ENCODE measurements around the gene PGAP2. TPM values are rescaled to one million over a fixed set of nuclear protein-coding genes. Genes with fewer than 3 reads are reported as not detected.

The PGAP2 gene
- total RNA-seq, 1 experiment from 2014 or later = 35.2 TPM

GRCh38 chr11:3796002-3796311 lies 12.4 kb upstream of the PGAP2 start:
- H3K4me3 Mint-ChIP-seq (ENCODE audit: low read depth, unreplicated experiment) = peak overlapping the region; percentile 83
- H3K27me3 Mint-ChIP-seq (ENCODE audit: unreplicated experiment) = no peaks in the 10 kb centered on the region
- CTCF ChIA-PET = no interaction called here
- no peak for TF ChIP-seq CTCF (IDR thresholded peaks at IDR 0.05; ENCODE audit: unreplicated experiment)
- intact Hi-C loops (cut with micrococcal nuclease; ENCODE audit: unreplicated experiment) = loop anchor here (2.0 kb wide), 1 partner anchor 45 kb away; the partner anchor contains the start of gene RHOG
- H3K36me3 Mint-ChIP-seq (ENCODE audit: insufficient read depth, unreplicated experiment) = peaks cover 54% of the 10 kb centered on the region
- DNase-seq = no peak
- BruUV-seq (replicated peaks) = TSS peak; percentile 51
- H3K27ac Mint-ChIP-seq (ENCODE audit: unreplicated experiment) = peak overlapping the region; percentile 79
- H3K4me1 Mint-ChIP-seq (ENCODE audit: low read depth, unreplicated experiment) = peaks cover 9% of the 10 kb centered on the region
- no peaks in the 10 kb centered on the region for H3K9me3 Mint-ChIP-seq (ENCODE audit: low read depth, unreplicated experiment)

- BruUV-seq (replicated peaks) = no TSS peak
- Mint-ChIP-seq H3K9me3 (ENCODE audit: low read depth, unreplicated experiment) (no peaks in the 10 kb centered on the region), H3K36me3 (ENCODE audit: insufficient read depth, unreplicated experiment) (peaks cover 50% of the 10 kb centered on the region), H3K4me3 (ENCODE audit: low read depth, unreplicated experiment) (peak overlapping the region; percentile 83), H3K27me3 (ENCODE audit: unreplicated experiment) (no peaks in the 10 kb centered on the region), H3K4me1 (ENCODE audit: low read depth, unreplicated experiment) (peaks cover 9% of the 10 kb centered on the region), H3K27ac (ENCODE audit: unreplicated experiment) (peak overlapping the region; percentile 79)
- intact Hi-C loops (cut with micrococcal nuclease; ENCODE audit: unreplicated experiment) = loop anchor here (2.0 kb wide), 1 partner anchor 44 kb away; the partner anchor contains the start of gene RHOG
- TF ChIP-seq CTCF (IDR thresholded peaks at IDR 0.05; ENCODE audit: unreplicated experiment) = no peak
- DNase-seq = no peak
- CTCF ChIA-PET = no interaction called here
These were observed 12.0 kb upstream of the PGAP2 start for GRCh38 chr11:3796346-3796745.

GRCh38 chr11:3796801-3797328 lies 11.5 kb upstream of the PGAP2 start:
- DNase-seq = no peak
- intact Hi-C loops (cut with micrococcal nuclease; ENCODE audit: unreplicated experiment) = loop anchor here (2.0 kb wide), 1 partner anchor 44 kb away; the partner anchor contains the start of gene RHOG
- Mint-ChIP-seq H3K4me3 (ENCODE audit: low read depth, unreplicated experiment) (peak overlapping the region; percentile 83), H3K4me1 (ENCODE audit: low read depth, unreplicated experiment) (peaks cover 9% of the 10 kb centered on the region), H3K36me3 (ENCODE audit: insufficient read depth, unreplicated experiment) (peaks cover 45% of the 10 kb centered on the region), H3K9me3 (ENCODE audit: low read depth, unreplicated experiment) (no peaks in the 10 kb centered on the region), H3K27ac (ENCODE audit: unreplicated experiment) (peak overlapping the region; percentile 79), H3K27me3 (ENCODE audit: unreplicated experiment) (no peaks in the 10 kb centered on the region)
- no peak for TF ChIP-seq CTCF (IDR thresholded peaks at IDR 0.05; ENCODE audit: unreplicated experiment)
- CTCF ChIA-PET = no interaction called here
- BruUV-seq (replicated peaks) = no TSS peak

- no peaks in the 10 kb centered on the region for H3K9me3 Mint-ChIP-seq (ENCODE audit: low read depth, unreplicated experiment)
These were observed 10.8 kb upstream of the PGAP2 start, which contains the start of gene NUP98 for GRCh38 chr11:3797329-3798090. TSS of gene NUP98 (minus strand) at chr11:3797554. CDS start at chr11:3782117, 15,437 bp downstream.

More at GRCh38 chr11:3797329-3798090, 10.8 kb upstream of the PGAP2 start, which contains the start of gene NUP98:
- peak within 1 kb of the TSS; percentile 79 for H3K27ac Mint-ChIP-seq (ENCODE audit: unreplicated experiment)
- H3K27me3 Mint-ChIP-seq (ENCODE audit: unreplicated experiment) = no peaks in the 10 kb centered on the region
- intact Hi-C loops (cut with micrococcal nuclease; ENCODE audit: unreplicated experiment) = loop anchor here (2.0 kb wide), 1 partner anchor 43 kb away; the partner anchor contains the start of gene RHOG
- H3K36me3 Mint-ChIP-seq (ENCODE audit: insufficient read depth, unreplicated experiment) = peaks cover 38% of the 10 kb centered on the region
- peak within 1 kb of the TSS; percentile 83 for H3K4me3 Mint-ChIP-seq (ENCODE audit: low read depth, unreplicated experiment)
- CTCF ChIA-PET = interaction anchor here (1.0 kb wide), 1 partner anchor 10 kb away, joined by 8 read pairs; the partner anchor contains the start of gene PGAP2
- TF ChIP-seq CTCF (IDR thresholded peaks at IDR 0.05; ENCODE audit: unreplicated experiment) = no peak
- BruUV-seq (replicated peaks) = no TSS peak
- peak; percentile 99 for DNase-seq
- peaks cover 9% of the 10 kb centered on the region for H3K4me1 Mint-ChIP-seq (ENCODE audit: low read depth, unreplicated experiment)

Data from Calu3 (cell line).